K562 (cell line): ENCODE results near the gene FAR1.

Source experiments
- CTCF ChIP-seq, 3 experiments: IDR thresholded peaks in 2 of 3; conservative IDR thresholded peaks in 1 of 3; 2 replicates each; pipeline ENCODE4 v1.5.1; 2011 to 2012; ENCODE audit warnings: low read length in 3 of 3, mild to moderate bottlenecking in 3 of 3, control low read depth in 2 of 3, improper control_type of control experiment in 1 of 3, inconsistent platforms in 1 of 3, low read depth in 1 of 3, mixed read lengths in 1 of 3, moderate library complexity in 1 of 3; ENCODE audit not compliant: insufficient read depth in 2 of 3
- E2F1 ChIP-seq: sonication (generic); formaldehyde crosslinking; IDR thresholded peaks from 2 replicates; pipeline ENCODE4 v1.8.1; 2023; ENCODE audit warnings: mild to moderate bottlenecking, missing genetic modification reagents, moderate library complexity
- EZH2 ChIP-seq: IDR thresholded peaks from 2 replicates; pipeline ENCODE4 v1.6.1; 2012; ENCODE audit warnings: low read depth, mild to moderate bottlenecking, inconsistent platforms, low read length, borderline replicate concordance
- FOXP4 ChIP-seq: sonication (generic); formaldehyde crosslinking; IDR thresholded peaks from 2 replicates; pipeline ENCODE4 v1.8.0; 2022; ENCODE audit warnings: mild to moderate bottlenecking, missing genetic modification reagents, borderline replicate concordance
- MAFK ChIP-seq: IDR thresholded peaks from 2 replicates; pipeline ENCODE4 v1.6.1; 2011; ENCODE audit warnings: low read length, improper control_type of control experiment
- POLR2A ChIP-seq: fragments of 450-650 bp; conservative IDR thresholded peaks from 2 replicates; pipeline ENCODE4 v1.6.1; 2016
- POLR2AphosphoS5 ChIP-seq: IDR thresholded peaks from 2 replicates; pipeline ENCODE4 v1.6.1; 2011; ENCODE audit warnings: mild to moderate bottlenecking, low read depth, low read length, moderate library complexity; ENCODE audit not compliant: control insufficient read depth, insufficient read depth
- PURB ChIP-seq: sonication (generic); formaldehyde crosslinking; IDR thresholded peaks from 2 replicates; pipeline ENCODE4 v1.9.0; 2021; ENCODE audit warnings: low read depth, mild to moderate bottlenecking, missing genetic modification reagents
- RERE ChIP-seq: sonication (generic); formaldehyde crosslinking; IDR thresholded peaks from 2 replicates; pipeline ENCODE4 v1.8.0; 2023; ENCODE audit warnings: missing genetic modification reagents, mild to moderate bottlenecking, borderline replicate concordance
- RREB1 ChIP-seq: fragments of 250-450 bp; sonication (Bioruptor Pico); IDR thresholded peaks from 2 replicates; pipeline ENCODE4 v1.4.0; 2020
- YY1 ChIP-seq, 3 experiments: IDR thresholded peaks; 2 replicates each; pipeline ENCODE4 v1.6.1; 2011; ENCODE audit warnings: low read length in 2 of 3, mild to moderate bottlenecking in 2 of 3, moderate library complexity in 2 of 3, borderline replicate concordance in 1 of 3, control low read depth in 1 of 3, low read depth in 1 of 3; ENCODE audit not compliant: insufficient read depth in 3 of 3, insufficient replicate concordance in 2 of 3, control insufficient read depth in 1 of 3, insufficient read length in 1 of 3; ENCODE audit errors: extremely low read depth in 1 of 3
- ZNF232 ChIP-seq: sonication (generic); formaldehyde crosslinking; IDR thresholded peaks from 2 replicates; pipeline ENCODE4 v1.8.0; 2022; ENCODE audit warnings: mild to moderate bottlenecking, missing genetic modification reagents
- ZNF41 ChIP-seq: fragments of 250-450 bp; sonication (Bioruptor Pico); conservative IDR thresholded peaks from 2 replicates; pipeline ENCODE4 v1.4.0; 2020; ENCODE audit warnings: mild to moderate bottlenecking

- TF ChIP-seq EZH2 (no peak), POLR2AphosphoS5 (no peak), POLR2A (no peak), YY1 (IDR thresholded peaks at IDR 0.05; ENCODE audit: borderline replicate concordance in 1 of 3, control insufficient read depth in 1 of 3, extremely low read depth in 1 of 3, insufficient read depth in 3 of 3, insufficient read length in 1 of 3, insufficient replicate concordance in 2 of 3, low read depth in 1 of 3, low read length in 2 of 3) (no peak), ZNF41 (CRISPR knock-in tag) (no peak), E2F1 (CRISPR knock-in tag) (no peak), CTCF (IDR thresholded peaks at IDR 0.05 in 2 of 3, conservative IDR thresholded peaks at IDR 0.05 in 1 of 3; ENCODE audit: insufficient read depth in 2 of 3, low read depth in 1 of 3, low read length in 3 of 3) (peak; percentile 21 to 61 (median 37); a peak in 3 of 6 replicates), MAFK (no peak), PURB (CRISPR knock-in tag) (no peak), FOXP4 (no peak), RREB1 (CRISPR knock-in tag) (no peak), RERE (CRISPR knock-in tag) (no peak), ZNF232 (CRISPR knock-in tag) (no peak)
Observed at GRCh38 chr11:13776134-13776815, 107.8 kb downstream of the FAR1 start.
